ENCODE data around the gene FOXP2.

The FOXP2 gene

DNA sequence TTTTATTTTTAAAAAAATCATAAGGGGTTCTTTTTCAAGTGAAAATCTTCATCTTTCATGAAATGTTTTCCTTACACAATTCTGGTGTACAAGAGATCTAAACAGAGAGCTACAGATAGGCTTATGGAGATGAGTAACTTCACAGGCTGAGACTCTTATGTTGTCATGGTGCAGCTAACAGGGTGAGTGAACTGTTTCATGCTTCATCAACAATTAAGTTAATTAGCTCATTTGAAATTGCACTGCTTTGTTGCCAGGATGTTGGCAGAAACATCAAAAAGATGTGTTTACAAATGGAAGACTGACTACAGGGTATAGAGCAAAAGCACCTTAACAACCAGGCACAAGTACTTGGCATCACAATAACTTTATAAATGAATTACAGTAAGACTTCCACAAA lies 230.8 kb downstream of the FOXP2 start:
- Histone ChIP-seq H3K27me3 (ENCODE audit: low read depth, low read length) (no peaks in the 10 kb centered on the region), H3K4me1 (ENCODE audit: control insufficient read depth in 1 of 2, insufficient read depth in 2 of 2, low read length in 2 of 2) (no peaks in the 10 kb centered on the region), H3K36me3 (ENCODE audit: control insufficient read depth in 1 of 2, insufficient read depth in 2 of 2, low read length in 2 of 2) (no peaks in the 10 kb centered on the region), H3K4me3 (ENCODE audit: low read depth in 1 of 2, low read length in 2 of 2) (no peak overlapping the region), H3K9me3 (ENCODE audit: control insufficient read depth in 1 of 2, low read length in 2 of 2) (no peaks in the 10 kb centered on the region), H3K27ac (ENCODE audit: low read length) (no peak overlapping the region)

DNA sequence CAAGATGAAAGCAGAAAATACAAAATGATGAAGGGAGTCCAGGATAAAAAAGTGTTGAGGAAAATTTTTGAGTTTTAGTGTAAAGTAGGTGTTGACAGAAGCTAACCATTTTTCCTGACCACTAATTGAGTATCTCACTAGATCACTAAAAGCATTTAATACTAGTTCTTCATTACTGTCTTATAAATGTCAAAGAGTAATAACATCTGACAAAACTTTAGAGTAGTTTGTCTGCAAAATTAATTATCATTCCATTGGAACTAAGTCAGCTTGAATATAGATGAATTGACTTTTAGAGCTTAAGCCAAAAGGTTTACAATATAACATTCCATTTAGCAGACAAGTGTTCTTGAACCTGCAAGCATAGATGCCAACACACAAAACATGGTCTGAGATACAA lies 232.9 kb downstream of the FOXP2 start:
- Histone ChIP-seq H3K4me3 (ENCODE audit: low read depth in 1 of 2, low read length in 2 of 2) (no peak overlapping the region), H3K4me1 (ENCODE audit: control insufficient read depth in 1 of 2, insufficient read depth in 2 of 2, low read length in 2 of 2) (no peaks in the 10 kb centered on the region), H3K27ac (ENCODE audit: low read length) (no peak overlapping the region), H3K36me3 (ENCODE audit: control insufficient read depth in 1 of 2, insufficient read depth in 2 of 2, low read length in 2 of 2) (no peaks in the 10 kb centered on the region), H3K27me3 (ENCODE audit: low read depth, low read length) (no peaks in the 10 kb centered on the region), H3K9me3 (ENCODE audit: control insufficient read depth in 1 of 2, low read length in 2 of 2) (no peaks in the 10 kb centered on the region)

DNA sequence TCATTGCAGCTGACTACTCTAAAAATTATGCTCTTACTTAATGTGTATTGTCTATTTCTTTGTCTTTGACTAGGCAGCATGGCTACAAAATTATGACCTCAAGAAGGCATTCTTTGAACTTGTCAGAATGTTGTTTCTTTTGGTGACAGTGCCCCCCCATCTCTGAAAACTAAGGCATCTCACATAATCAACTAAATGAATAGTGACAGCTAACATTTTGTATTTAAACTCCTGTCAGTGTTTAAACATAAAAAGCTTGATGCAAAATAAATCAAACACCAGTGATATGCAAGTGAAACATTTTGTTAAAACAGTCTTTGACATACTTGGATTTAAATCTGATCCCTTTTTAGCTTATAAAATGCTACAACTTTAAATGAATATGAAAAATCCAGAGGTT lies 233.5 kb downstream of the FOXP2 start:
- Histone ChIP-seq H3K4me3 (ENCODE audit: low read depth in 1 of 2, low read length in 2 of 2) (no peak overlapping the region), H3K4me1 (ENCODE audit: control insufficient read depth in 1 of 2, insufficient read depth in 2 of 2, low read length in 2 of 2) (peaks cover 0 to under 1% of the 10 kb centered on the region in 2 donors), H3K36me3 (ENCODE audit: control insufficient read depth in 1 of 2, insufficient read depth in 2 of 2, low read length in 2 of 2) (no peaks in the 10 kb centered on the region), H3K27me3 (ENCODE audit: low read depth, low read length) (no peaks in the 10 kb centered on the region), H3K27ac (ENCODE audit: low read length) (no peak overlapping the region), H3K9me3 (ENCODE audit: control insufficient read depth in 1 of 2, low read length in 2 of 2) (no peaks in the 10 kb centered on the region)

DNA sequence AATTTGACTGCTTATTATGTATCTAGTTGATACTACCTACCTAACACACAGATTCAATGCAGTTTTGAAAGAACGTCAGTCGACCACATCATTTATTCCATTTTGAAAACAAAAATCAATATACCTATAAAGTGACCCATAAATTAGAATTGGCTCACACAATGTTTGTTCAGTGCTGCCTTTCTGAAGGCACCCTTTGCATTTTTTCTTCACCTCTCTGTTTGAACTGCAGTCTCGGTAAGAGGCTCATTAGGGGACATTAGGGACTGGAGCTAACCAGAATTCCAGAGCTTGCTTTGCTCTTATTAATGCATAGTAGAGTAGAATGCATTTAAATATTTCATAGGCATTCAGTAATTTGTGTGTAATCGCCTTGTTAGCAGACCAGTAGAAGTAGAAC lies 234.1 kb downstream of the FOXP2 start:
- peaks cover 0 to 5% of the 10 kb centered on the region in 2 donors for H3K4me1 ChIP-seq (ENCODE audit: control insufficient read depth in 1 of 2, insufficient read depth in 2 of 2, low read length in 2 of 2)
- no peaks in the 10 kb centered on the region for H3K9me3 ChIP-seq (ENCODE audit: control insufficient read depth in 1 of 2, low read length in 2 of 2)
- no peak overlapping the region for H3K4me3 ChIP-seq (ENCODE audit: low read depth in 1 of 2, low read length in 2 of 2)
- H3K27me3 ChIP-seq (ENCODE audit: low read depth, low read length), result no peaks in the 10 kb centered on the region
- no peak overlapping the region for H3K27ac ChIP-seq (ENCODE audit: low read length)
- no peaks in the 10 kb centered on the region for H3K36me3 ChIP-seq (ENCODE audit: control insufficient read depth in 1 of 2, insufficient read depth in 2 of 2, low read length in 2 of 2)

DNA sequence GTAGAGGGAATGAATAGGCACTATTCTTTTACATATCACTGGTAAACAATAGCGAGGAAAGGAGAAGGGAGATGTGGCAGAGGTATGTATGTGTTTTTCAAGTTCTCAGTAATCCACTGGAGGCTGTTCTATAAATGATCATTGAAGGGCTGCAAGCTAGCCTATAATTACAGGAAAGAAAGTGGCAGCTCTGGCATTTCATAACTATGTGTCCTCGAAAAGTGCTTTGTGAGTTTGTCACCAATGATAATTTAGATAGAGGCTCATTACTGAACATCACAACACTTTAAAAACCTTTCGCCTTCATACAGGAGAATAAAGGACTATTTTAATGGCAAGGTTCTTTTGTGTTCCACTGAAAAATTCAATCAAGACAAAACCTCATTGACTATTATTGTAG lies 235.1 kb downstream of the FOXP2 start:
- H3K27me3 ChIP-seq (ENCODE audit: low read depth, low read length), result no peaks in the 10 kb centered on the region

DNA sequence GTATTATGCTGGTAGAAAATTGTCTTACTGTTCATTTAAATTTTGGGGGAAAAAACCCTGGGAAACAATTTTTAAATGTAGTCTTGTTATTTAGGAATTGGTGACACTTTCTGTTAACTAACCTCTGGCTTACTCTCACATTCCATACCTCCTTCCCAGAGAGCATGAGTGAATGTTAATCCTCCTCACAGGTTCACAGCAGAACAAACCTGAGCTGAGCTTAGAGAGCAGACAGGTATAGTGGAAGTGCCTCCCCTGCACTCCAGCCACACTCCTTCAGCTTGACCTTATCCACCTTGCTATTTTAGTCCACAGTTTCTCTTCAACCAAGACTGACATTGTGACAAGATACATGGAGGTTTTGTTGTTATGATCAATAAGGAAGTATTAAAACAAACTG lies 235.9 kb downstream of the FOXP2 start:
- Histone ChIP-seq H3K27ac (ENCODE audit: low read length) (no peak overlapping the region), H3K4me3 (ENCODE audit: low read depth in 1 of 2, low read length in 2 of 2) (no peak overlapping the region), H3K9me3 (ENCODE audit: control insufficient read depth in 1 of 2, low read length in 2 of 2) (no peaks in the 10 kb centered on the region), H3K4me1 (ENCODE audit: control insufficient read depth in 1 of 2, insufficient read depth in 2 of 2, low read length in 2 of 2) (peaks cover 0 to 5% of the 10 kb centered on the region in 2 donors), H3K27me3 (ENCODE audit: low read depth, low read length) (no peaks in the 10 kb centered on the region), H3K36me3 (ENCODE audit: control insufficient read depth in 1 of 2, insufficient read depth in 2 of 2, low read length in 2 of 2) (no peaks in the 10 kb centered on the region)

More for the DNA sequence above, 235.1 kb downstream of the FOXP2 start:
- Histone ChIP-seq H3K36me3 (ENCODE audit: control insufficient read depth in 1 of 2, insufficient read depth in 2 of 2, low read length in 2 of 2) (no peaks in the 10 kb centered on the region), H3K4me3 (ENCODE audit: low read depth in 1 of 2, low read length in 2 of 2) (no peak overlapping the region), H3K9me3 (ENCODE audit: control insufficient read depth in 1 of 2, low read length in 2 of 2) (no peaks in the 10 kb centered on the region), H3K4me1 (ENCODE audit: control insufficient read depth in 1 of 2, insufficient read depth in 2 of 2, low read length in 2 of 2) (peaks cover 0 to 5% of the 10 kb centered on the region in 2 donors), H3K27ac (ENCODE audit: low read length) (no peak overlapping the region)

DNA sequence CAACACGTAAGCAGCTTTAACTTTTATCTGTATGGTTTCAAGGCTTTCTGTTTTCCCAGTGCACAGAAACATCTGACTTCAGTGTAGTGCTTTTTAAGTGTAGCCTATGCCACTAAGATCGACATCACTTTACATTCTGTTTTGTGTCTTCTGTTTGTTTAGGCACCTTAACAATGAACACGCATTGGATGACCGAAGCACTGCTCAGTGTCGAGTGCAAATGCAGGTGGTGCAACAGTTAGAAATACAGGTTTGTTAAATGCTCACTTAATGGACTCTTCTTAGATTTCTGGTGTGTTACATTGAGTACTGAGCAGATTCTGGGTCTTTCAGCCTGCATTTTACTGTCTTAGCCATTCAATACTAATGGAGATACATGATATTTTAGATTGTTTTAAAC lies 237.4 kb downstream of the FOXP2 start:
- no peaks in the 10 kb centered on the region for H3K9me3 ChIP-seq (ENCODE audit: control insufficient read depth in 1 of 2, low read length in 2 of 2)
- H3K27me3 ChIP-seq (ENCODE audit: low read depth, low read length), result no peaks in the 10 kb centered on the region
- H3K4me1 ChIP-seq (ENCODE audit: control insufficient read depth in 1 of 2, insufficient read depth in 2 of 2, low read length in 2 of 2), result peaks cover 0 to 10% of the 10 kb centered on the region in 2 donors
- no peak overlapping the region for H3K4me3 ChIP-seq (ENCODE audit: low read depth in 1 of 2, low read length in 2 of 2)
- H3K27ac ChIP-seq (ENCODE audit: low read length), result no peak overlapping the region
- no peaks in the 10 kb centered on the region for H3K36me3 ChIP-seq (ENCODE audit: control insufficient read depth in 1 of 2, insufficient read depth in 2 of 2, low read length in 2 of 2)

DNA sequence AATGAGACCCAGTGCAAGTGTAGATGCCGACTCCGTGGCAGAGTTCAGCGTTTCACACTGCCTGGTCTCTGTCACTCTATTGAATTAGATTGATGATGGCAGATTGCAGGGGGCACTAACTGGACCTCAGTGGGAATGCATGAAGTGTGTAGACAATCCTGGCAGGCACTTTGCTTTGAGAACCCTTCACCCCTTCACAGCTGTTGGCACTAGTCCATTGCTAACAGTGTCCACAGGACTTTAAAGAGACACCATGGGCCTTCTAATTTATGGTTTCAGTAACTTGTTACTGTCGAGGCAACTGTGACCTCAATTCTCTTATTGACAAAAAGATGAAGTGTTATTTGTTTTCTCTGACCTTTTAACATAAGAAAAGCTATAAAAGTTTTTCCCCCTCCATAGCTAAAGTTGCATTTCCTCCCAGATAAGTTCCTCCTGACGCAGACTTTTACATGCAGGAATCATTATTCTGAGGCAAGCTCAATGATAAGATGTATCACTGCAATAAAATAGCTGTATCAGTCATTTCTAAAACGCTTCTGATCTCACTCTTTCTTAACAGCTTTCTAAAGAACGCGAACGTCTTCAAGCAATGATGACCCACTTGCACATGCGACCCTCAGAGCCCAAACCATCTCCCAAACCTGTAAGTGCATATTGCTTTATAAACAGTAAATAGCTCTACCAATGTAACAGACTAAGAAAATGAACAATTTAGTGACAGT lies 238.9 kb downstream of the FOXP2 start:
- Histone ChIP-seq H3K36me3 (ENCODE audit: control insufficient read depth in 1 of 2, insufficient read depth in 2 of 2, low read length in 2 of 2) (no peaks in the 10 kb centered on the region), H3K4me3 (ENCODE audit: low read depth in 1 of 2, low read length in 2 of 2) (no peak overlapping the region), H3K4me1 (ENCODE audit: control insufficient read depth in 1 of 2, insufficient read depth in 2 of 2, low read length in 2 of 2) (peaks cover 0 to 13% of the 10 kb centered on the region in 2 donors), H3K27me3 (ENCODE audit: low read depth, low read length) (no peaks in the 10 kb centered on the region), H3K9me3 (ENCODE audit: control insufficient read depth in 1 of 2, low read length in 2 of 2) (no peaks in the 10 kb centered on the region), H3K27ac (ENCODE audit: low read length) (no peak overlapping the region)

DNA sequence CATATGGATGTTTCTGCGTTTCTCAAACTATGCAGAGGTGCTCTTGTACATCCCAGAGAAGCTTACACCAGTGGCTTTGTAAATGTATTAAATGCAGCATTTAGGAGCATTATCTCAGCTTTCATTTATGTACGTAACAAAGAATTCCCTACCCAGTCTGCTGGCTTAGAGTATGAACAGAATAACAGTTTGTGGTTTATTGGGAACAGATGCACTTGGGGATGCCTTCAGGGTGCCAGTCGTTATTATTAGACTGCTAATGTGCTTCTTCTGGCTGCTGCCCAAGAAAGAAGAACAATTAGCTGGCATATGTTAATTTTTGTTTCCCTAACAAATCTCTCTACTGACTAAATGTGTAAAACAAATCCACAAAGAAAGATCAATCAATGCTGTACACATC lies 241.9 kb downstream of the FOXP2 start:
- H3K36me3 ChIP-seq (ENCODE audit: control insufficient read depth in 1 of 2, insufficient read depth in 2 of 2, low read length in 2 of 2), result no peaks in the 10 kb centered on the region
- no peaks in the 10 kb centered on the region for H3K9me3 ChIP-seq (ENCODE audit: control insufficient read depth in 1 of 2, low read length in 2 of 2)
- no peak overlapping the region for H3K27ac ChIP-seq (ENCODE audit: low read length)
- no peaks in the 10 kb centered on the region for H3K27me3 ChIP-seq (ENCODE audit: low read depth, low read length)
- no peak overlapping the region for H3K4me3 ChIP-seq (ENCODE audit: low read depth in 1 of 2, low read length in 2 of 2)
- H3K4me1 ChIP-seq (ENCODE audit: control insufficient read depth in 1 of 2, insufficient read depth in 2 of 2, low read length in 2 of 2), result peaks cover 0 to 28% of the 10 kb centered on the region in 2 donors

DNA sequence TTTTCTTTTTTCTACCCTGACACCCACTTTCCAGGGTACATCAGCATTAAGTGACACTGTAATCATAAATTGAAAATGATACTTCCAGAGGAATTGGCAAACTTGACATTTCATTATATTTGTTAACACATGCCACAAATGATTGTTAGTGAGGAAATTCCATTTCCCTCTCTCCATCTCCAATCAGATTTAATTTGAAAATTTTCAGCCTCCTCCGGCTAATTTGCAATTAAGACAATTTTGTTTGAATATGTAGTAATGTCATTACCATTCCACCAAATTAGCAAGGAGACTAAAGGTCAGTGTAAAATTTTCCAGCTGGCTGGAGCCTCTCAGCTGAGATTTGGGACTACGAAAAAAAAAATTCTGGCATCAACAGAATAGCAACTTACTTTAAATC lies 242.7 kb downstream of the FOXP2 start:
- peaks cover 0 to 28% of the 10 kb centered on the region in 2 donors for H3K4me1 ChIP-seq (ENCODE audit: control insufficient read depth in 1 of 2, insufficient read depth in 2 of 2, low read length in 2 of 2)
- H3K4me3 ChIP-seq (ENCODE audit: low read depth in 1 of 2, low read length in 2 of 2), result no peak overlapping the region
- H3K36me3 ChIP-seq (ENCODE audit: control insufficient read depth in 1 of 2, insufficient read depth in 2 of 2, low read length in 2 of 2), result no peaks in the 10 kb centered on the region
- H3K27me3 ChIP-seq (ENCODE audit: low read depth, low read length), result no peaks in the 10 kb centered on the region
- H3K9me3 ChIP-seq (ENCODE audit: control insufficient read depth in 1 of 2, low read length in 2 of 2), result no peaks in the 10 kb centered on the region
- H3K27ac ChIP-seq (ENCODE audit: low read length), result no peak overlapping the region

DNA sequence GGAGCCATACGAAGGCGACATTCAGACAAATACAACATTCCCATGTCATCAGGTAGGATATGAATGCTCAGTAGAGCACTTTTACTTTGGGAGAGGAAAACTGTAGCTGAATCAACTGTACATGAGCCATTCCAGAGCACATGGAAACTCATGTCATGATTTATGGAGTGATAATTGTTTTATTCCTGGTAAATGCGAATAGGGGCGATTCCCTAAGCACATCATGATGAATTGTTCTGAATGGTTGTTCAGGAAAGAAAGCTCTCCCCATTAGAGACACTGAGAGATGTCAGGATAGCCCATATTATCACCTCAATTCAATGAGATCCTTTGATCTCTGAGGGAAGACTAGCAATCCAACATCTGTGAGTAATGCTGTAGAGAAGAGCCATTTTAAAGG lies 243.6 kb downstream of the FOXP2 start:
- no peak overlapping the region for H3K4me3 ChIP-seq (ENCODE audit: low read depth in 1 of 2, low read length in 2 of 2)
- no peaks in the 10 kb centered on the region for H3K9me3 ChIP-seq (ENCODE audit: control insufficient read depth in 1 of 2, low read length in 2 of 2)
- no peak overlapping the region for H3K27ac ChIP-seq (ENCODE audit: low read length)
- H3K4me1 ChIP-seq (ENCODE audit: control insufficient read depth in 1 of 2, insufficient read depth in 2 of 2, low read length in 2 of 2), result peaks cover 0 to 26% of the 10 kb centered on the region in 2 donors
- H3K27me3 ChIP-seq (ENCODE audit: low read depth, low read length), result no peaks in the 10 kb centered on the region
- no peaks in the 10 kb centered on the region for H3K36me3 ChIP-seq (ENCODE audit: control insufficient read depth in 1 of 2, insufficient read depth in 2 of 2, low read length in 2 of 2)
